ENCODE data around the gene SLC43A1.

- TF ChIP-seq POLR2A (IDR thresholded peaks at IDR 0.05) (no peak), CTCF (IDR thresholded peaks at IDR 0.05) (no peak)
These were observed 74.6 kb downstream of the SLC43A1 start for GRCh38 chr11:57440744-57441414.
